Activated T-cell treated with anti-CD3 and anti-CD28 coated beads, Interleukin-2, amount 50 U/mL, for 4 hours (primary cell): Measurements from ENCODE around the gene TRAF3. TPM values are rescaled to one million over a fixed set of nuclear protein-coding genes. Genes with fewer than 3 reads are reported as not detected.

Experiments used
- ATAC-seq, 2 donors: fragments of 200-7000 bp; cut with Tn5 transposase; one replicate each; pipeline ENCODE4 v1.10.0; 2021
- DNase-seq: peaks from one replicate; pipeline ENCODE4 v3.0.0-alpha.2; 2020
- H3K27me3 Mint-ChIP-seq: one replicate; pipeline ENCODE4 v1.8.0; 2021; ENCODE audit warnings: low read depth, mixed read lengths
- H3K36me3 Mint-ChIP-seq: one replicate; pipeline ENCODE4 v1.8.0; 2022; ENCODE audit warnings: mixed read lengths; ENCODE audit not compliant: insufficient read depth
- H3K4me1 Mint-ChIP-seq: one replicate; pipeline ENCODE4 v1.8.0; 2021; ENCODE audit warnings: low read depth, mixed read lengths
- H3K4me3 Mint-ChIP-seq: one replicate; pipeline ENCODE4 v1.8.0; 2021; ENCODE audit warnings: mild to moderate bottlenecking, moderate library complexity, mixed read lengths
- H3K9me3 Mint-ChIP-seq: one replicate; pipeline ENCODE4 v1.8.0; 2021; ENCODE audit warnings: mixed read lengths
- total RNA-seq, 3 donors: library from RNA; stranded (reverse); gene quantifications; one replicate each; pipeline ENCODE4 v1.2.1, GENCODE V29; 2021

The TRAF3 gene
- total RNA-seq, 3 donors from 2014 or later: 76.0 to 91.0 (median 78.1) TPM

- Mint-ChIP-seq H3K36me3 (peaks cover 8% of the 10 kb centered on the region), H3K9me3 (no peaks in the 10 kb centered on the region), H3K4me1 (peaks cover 61% of the 10 kb centered on the region), H3K27me3 (no peaks in the 10 kb centered on the region), H3K4me3 (no peak overlapping the region)
- no peak for ATAC-seq
- DNase-seq: no peak
Observed at GRCh38 chr14:102799684-102800562, 22.7 kb downstream of the TRAF3 start.

DNA sequence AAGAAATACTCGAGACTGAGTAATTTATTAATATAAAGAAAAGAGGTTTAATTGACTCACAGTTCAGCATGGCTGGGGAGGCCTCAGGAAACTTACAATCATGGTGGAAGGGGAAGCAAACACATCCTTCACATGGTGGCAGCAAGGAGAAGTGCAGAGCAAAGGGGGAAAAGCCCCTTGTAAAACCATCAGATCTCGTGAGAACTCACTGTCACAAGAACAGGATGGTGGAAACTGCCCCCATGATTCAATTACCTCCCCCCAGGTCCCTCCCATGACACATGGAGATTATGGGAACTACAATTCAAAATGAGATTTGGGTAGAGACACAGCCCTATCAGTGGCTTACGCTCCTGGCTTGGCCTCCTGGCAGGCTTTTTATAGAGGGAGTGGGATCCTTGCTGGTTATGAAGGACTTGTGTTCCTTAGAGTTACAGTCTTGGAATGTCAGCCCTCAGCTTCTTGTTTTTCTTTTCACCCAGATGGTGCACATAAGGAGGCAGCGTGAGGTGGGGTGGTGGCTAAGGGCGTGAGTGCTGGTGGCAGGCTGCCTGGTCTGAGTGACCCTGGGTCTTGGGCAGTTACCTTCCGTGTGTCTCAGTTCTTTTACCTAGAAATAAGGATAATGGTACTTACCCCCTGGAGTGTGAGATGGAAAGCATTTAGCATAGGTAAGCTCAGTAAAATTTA is 25.7 kb downstream of the TRAF3 start:
- Mint-ChIP-seq H3K4me1 (peaks cover 70% of the 10 kb centered on the region), H3K9me3 (no peaks in the 10 kb centered on the region), H3K4me3 (peak overlapping the region; percentile 35), H3K27me3 (no peaks in the 10 kb centered on the region), H3K36me3 (peaks cover 19% of the 10 kb centered on the region)
- ATAC-seq (no peak), DNase-seq (no peak)

DNA sequence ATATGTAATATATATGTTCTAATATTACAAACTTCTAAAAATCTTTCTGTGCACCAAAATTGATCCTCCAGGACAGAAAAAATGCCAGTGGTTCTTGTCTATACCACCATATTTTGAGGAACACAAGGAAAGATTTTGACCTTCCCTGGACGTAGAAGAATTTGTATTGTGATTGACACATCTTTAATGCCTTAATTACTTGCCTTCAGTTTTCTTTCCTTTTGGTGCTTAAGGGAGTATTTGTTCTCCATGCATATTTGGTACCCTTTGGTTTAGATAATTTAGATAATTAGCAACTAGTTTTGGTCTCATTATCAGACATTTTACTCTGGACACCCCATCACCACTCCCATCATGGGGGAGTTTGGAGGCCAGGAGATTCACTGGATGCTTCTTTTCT is 27.6 kb downstream of the TRAF3 start:
- Mint-ChIP-seq H3K4me3 (peak overlapping the region; percentile 49), H3K36me3 (peaks cover 20% of the 10 kb centered on the region), H3K9me3 (no peaks in the 10 kb centered on the region), H3K27me3 (no peaks in the 10 kb centered on the region), H3K4me1 (peaks cover 64% of the 10 kb centered on the region)
- no peak for ATAC-seq
- no peak for DNase-seq

DNA sequence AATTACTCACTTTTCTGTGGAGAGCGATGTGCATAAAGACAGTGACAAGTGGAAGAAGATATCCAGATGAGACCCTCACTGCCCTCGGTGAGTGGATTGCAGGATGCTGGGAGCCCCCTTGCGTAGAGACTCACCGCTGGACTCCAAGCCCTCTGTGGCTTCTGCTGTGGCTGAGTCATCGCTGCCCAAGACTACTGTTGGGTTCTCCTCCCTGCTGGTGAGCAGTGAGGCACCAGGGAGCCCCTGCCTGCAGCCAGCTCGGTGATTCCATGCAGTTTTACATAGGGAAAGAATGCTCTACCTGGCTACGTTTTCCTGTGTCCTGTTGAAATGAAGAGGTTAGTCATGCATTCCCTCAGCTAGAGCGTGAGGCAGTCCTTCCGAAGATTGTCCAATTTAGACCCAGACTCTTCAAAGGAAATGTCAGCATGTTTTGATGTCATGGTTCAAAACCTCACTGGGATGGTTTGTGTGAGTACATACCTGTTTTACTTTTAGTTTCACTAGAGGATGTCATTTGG is 28.2 kb downstream of the TRAF3 start:
- DNase-seq (peak; percentile 19), ATAC-seq (peak; percentile 58 to 60)
- Mint-ChIP-seq H3K27me3 (no peaks in the 10 kb centered on the region), H3K9me3 (no peaks in the 10 kb centered on the region), H3K4me3 (peak overlapping the region; percentile 49), H3K4me1 (peaks cover 67% of the 10 kb centered on the region), H3K36me3 (peaks cover 23% of the 10 kb centered on the region)

- ATAC-seq: peak; percentile 36 to 45
- Mint-ChIP-seq H3K9me3 (no peaks in the 10 kb centered on the region), H3K4me1 (peaks cover 70% of the 10 kb centered on the region), H3K36me3 (peaks cover 24% of the 10 kb centered on the region), H3K27me3 (no peaks in the 10 kb centered on the region), H3K4me3 (peak overlapping the region; percentile 49)
- DNase-seq: no peak
Observed at GRCh38 chr14:102805941-102806340, 28.7 kb downstream of the TRAF3 start.

DNA sequence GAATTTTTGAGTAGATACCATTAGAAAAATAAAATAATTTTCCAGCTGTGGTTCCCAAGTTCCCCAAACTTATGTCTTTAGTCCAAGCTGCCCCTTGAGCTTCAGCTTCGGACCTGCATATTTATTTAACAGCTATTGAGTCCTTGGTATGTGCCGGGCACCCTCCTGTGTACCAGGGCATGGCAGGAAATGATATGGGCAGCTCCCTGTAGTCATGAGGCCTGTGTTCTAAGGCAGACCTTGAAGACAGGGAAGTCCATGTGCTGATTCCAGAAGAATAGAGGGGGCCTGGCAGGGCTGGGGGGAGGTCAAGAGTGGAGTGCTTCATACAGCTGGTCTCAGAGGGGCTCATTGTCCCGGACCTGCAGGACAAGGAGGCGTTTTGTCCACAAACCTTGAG is 29.2 kb downstream of the TRAF3 start:
- H3K4me3 Mint-ChIP-seq: peak overlapping the region; percentile 49
- peaks cover 26% of the 10 kb centered on the region for H3K36me3 Mint-ChIP-seq
- peaks cover 68% of the 10 kb centered on the region for H3K4me1 Mint-ChIP-seq
- H3K27me3 Mint-ChIP-seq: no peaks in the 10 kb centered on the region
- DNase-seq (no peak), ATAC-seq (no peak)
- H3K9me3 Mint-ChIP-seq: no peaks in the 10 kb centered on the region

- DNase-seq (no peak), ATAC-seq (no peak)
- peaks cover 30% of the 10 kb centered on the region for H3K36me3 Mint-ChIP-seq
- peak overlapping the region; percentile 52 for H3K4me3 Mint-ChIP-seq
- H3K27me3 Mint-ChIP-seq: no peaks in the 10 kb centered on the region
- H3K9me3 Mint-ChIP-seq: no peaks in the 10 kb centered on the region
- peaks cover 72% of the 10 kb centered on the region for H3K4me1 Mint-ChIP-seq
Observed at GRCh38 chr14:102807013-102807406, 29.8 kb downstream of the TRAF3 start.

- ATAC-seq: no peak
- DNase-seq: no peak
- no peaks in the 10 kb centered on the region for H3K27me3 Mint-ChIP-seq
- H3K9me3 Mint-ChIP-seq: no peaks in the 10 kb centered on the region
- H3K4me1 Mint-ChIP-seq: peaks cover 73% of the 10 kb centered on the region
- H3K36me3 Mint-ChIP-seq: peaks cover 34% of the 10 kb centered on the region
- peak overlapping the region; percentile 6 for H3K4me3 Mint-ChIP-seq
Observed at GRCh38 chr14:102809870-102810269, 32.6 kb downstream of the TRAF3 start.

- no peak overlapping the region for H3K4me3 Mint-ChIP-seq
- H3K4me1 Mint-ChIP-seq: peaks cover 73% of the 10 kb centered on the region
- no peaks in the 10 kb centered on the region for H3K9me3 Mint-ChIP-seq
- no peaks in the 10 kb centered on the region for H3K27me3 Mint-ChIP-seq
- ATAC-seq: no peak
- DNase-seq: no peak
- H3K36me3 Mint-ChIP-seq: peaks cover 36% of the 10 kb centered on the region
Observed at GRCh38 chr14:102810523-102810922, 33.3 kb downstream of the TRAF3 start.

- ATAC-seq (no peak), DNase-seq (no peak)
- Mint-ChIP-seq H3K36me3 (peaks cover 37% of the 10 kb centered on the region), H3K4me1 (peaks cover 69% of the 10 kb centered on the region), H3K4me3 (no peak overlapping the region), H3K9me3 (no peaks in the 10 kb centered on the region), H3K27me3 (no peaks in the 10 kb centered on the region)
Observed at GRCh38 chr14:102811254-102811963, 34.2 kb downstream of the TRAF3 start.

DNA sequence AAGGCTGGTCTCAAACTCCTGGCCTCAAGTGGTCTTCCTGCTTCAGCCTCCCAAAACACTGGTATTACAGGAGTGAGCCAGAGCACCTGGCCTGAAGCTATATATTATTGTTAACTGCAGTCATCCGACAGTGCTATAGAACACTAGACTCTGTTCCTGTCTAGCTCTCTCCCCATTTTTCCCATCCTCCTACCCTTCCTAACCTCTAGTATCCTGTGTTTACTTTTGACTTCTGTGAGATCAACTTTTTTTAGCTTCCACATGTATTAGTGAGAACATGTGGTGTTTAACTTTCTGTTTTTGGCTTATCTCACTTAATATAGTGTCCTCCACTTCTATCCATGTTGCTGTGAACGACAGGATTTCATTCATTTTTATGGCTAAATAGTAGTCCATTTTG is 34.7 kb downstream of the TRAF3 start:
- Mint-ChIP-seq H3K9me3 (no peaks in the 10 kb centered on the region), H3K4me3 (no peak overlapping the region), H3K27me3 (no peaks in the 10 kb centered on the region), H3K36me3 (peaks cover 43% of the 10 kb centered on the region), H3K4me1 (peaks cover 69% of the 10 kb centered on the region)
- no peak for DNase-seq
- no peak for ATAC-seq

- Mint-ChIP-seq H3K27me3 (no peaks in the 10 kb centered on the region), H3K9me3 (no peaks in the 10 kb centered on the region), H3K4me1 (peaks cover 69% of the 10 kb centered on the region), H3K36me3 (peaks cover 39% of the 10 kb centered on the region), H3K4me3 (no peak overlapping the region)
- DNase-seq (no peak), ATAC-seq (no peak)
Observed at GRCh38 chr14:102813691-102814090, 36.4 kb downstream of the TRAF3 start.

GRCh38 chr14:102817318-102817717 is 40.1 kb downstream of the TRAF3 start:
- Mint-ChIP-seq H3K9me3 (no peaks in the 10 kb centered on the region), H3K4me3 (no peak overlapping the region), H3K36me3 (peaks cover 34% of the 10 kb centered on the region), H3K4me1 (peaks cover 84% of the 10 kb centered on the region), H3K27me3 (no peaks in the 10 kb centered on the region)
- no peak for DNase-seq
- ATAC-seq: no peak
